HEK293T (cell line): ENCODE measurements around the gene NKX3-2.

ENCODE experiments used
- ARNT ChIP-seq: fragments of 450-650 bp; IDR thresholded peaks from 2 replicates; pipeline ENCODE4 v1.6.1; 2017; ENCODE audit warnings: mild to moderate bottlenecking
- SUZ12 ChIP-seq: fragments of 450-650 bp; IDR thresholded peaks from 2 replicates; pipeline ENCODE4 v1.6.1; 2016; ENCODE audit warnings: mild to moderate bottlenecking
- TARDBP ChIP-seq: fragments of 450-650 bp; IDR thresholded peaks from 2 replicates; pipeline ENCODE4 v1.6.1; 2016

DNA sequence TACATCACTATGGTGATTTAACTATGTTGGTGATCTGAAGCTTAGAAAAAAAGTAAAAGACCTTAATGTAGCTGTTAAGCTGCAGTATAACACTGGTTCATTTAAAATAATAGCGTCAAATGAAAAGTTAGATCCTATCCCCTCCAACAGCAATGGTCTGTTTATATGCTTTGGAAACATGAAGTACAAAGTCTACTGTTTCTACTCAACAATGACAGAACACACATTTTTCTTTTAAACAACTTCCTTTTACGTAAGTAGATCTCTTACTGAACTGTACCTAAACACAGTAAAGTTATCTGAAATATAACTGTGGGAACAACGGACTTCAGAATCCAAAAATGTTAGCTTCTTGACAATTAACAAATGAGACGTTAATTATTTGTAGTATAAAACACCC, 47.9 kb upstream of the NKX3-2 start:
- TF ChIP-seq ARNT (no peak), TARDBP (no peak), SUZ12 (no peak)
